ENCODE measurements around the gene SBDS.
"Not testable (repeated sequence)": the region's sequence is repeated elsewhere in the genome, so short reads cannot be mapped to it uniquely, and the experiment has no call there.

Gene SBDS

DNA sequence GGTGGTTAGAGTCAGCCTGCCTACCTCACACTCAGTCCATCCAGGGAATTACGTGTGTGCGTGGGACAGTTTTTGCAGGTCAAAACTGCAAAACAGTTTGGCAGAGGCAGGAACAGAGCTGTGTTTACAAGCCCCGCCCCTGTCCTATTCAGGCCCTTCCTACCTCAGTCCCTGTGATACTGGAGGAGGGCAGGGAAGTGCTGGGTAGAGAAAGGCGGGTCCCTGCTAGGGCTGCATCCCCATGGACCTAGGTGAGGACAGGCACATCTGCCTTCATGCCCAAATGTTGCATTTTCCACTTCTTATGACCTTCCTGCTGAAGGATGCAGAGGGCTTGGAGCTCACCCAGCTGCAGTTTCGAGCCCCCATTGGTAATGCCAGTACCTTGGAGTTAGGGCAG lies 25.1 kb downstream of the SBDS start:
- Histone ChIP-seq H3K4me3 (ENCODE audit: low read depth, low read length) (no peak overlapping the region), H3K27me3 (ENCODE audit: control insufficient read depth, insufficient read depth, low read length) (no peaks in the 10 kb centered on the region), H3K9me3 (ENCODE audit: control insufficient read depth, low read length) (no peaks in the 10 kb centered on the region), H3K79me2 (no peaks in the 10 kb centered on the region), H3K4me1 (no peaks in the 10 kb centered on the region), H3K9ac (no peak overlapping the region), H3K36me3 (ENCODE audit: control insufficient read depth, insufficient read depth, low read length) (no peaks in the 10 kb centered on the region), H3K4me2 (ENCODE audit: low read length) (no peak overlapping the region), H3K27ac (no peak overlapping the region), H2AFZ (no peak overlapping the region)
- TF ChIP-seq, protein P1, sequence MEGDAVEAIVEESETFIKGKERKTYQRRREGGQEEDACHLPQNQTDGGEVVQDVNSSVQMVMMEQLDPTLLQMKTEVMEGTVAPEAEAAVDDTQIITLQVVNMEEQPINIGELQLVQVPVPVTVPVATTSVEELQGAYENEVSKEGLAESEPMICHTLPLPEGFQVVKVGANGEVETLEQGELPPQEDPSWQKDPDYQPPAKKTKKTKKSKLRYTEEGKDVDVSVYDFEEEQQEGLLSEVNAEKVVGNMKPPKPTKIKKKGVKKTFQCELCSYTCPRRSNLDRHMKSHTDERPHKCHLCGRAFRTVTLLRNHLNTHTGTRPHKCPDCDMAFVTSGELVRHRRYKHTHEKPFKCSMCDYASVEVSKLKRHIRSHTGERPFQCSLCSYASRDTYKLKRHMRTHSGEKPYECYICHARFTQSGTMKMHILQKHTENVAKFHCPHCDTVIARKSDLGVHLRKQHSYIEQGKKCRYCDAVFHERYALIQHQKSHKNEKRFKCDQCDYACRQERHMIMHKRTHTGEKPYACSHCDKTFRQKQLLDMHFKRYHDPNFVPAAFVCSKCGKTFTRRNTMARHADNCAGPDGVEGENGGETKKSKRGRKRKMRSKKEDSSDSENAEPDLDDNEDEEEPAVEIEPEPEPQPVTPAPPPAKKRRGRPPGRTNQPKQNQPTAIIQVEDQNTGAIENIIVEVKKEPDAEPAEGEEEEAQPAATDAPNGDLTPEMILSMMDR (IDR thresholded peaks at IDR 0.05): no peak

DNA sequence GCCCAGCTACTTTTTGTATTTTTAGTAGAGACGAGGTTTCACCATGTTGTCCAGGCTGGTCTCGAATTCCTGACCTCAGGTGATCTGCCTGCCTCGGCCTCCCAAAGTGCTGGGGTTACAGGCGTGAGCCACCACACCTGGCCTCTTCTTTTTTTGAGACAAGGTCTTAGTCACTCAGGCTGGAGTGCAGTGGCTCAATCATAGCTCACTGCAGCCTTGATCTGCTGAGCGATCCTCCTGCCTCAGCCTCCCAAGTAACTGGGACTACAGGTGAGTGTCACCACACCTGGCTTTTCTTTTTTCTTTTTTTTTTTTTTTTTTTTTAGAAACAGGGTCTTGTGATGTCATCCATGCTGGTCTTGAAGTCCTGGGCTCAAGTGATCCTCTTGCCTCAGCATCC lies 26.4 kb downstream of the SBDS start:
- not testable (repeated sequence) for H2AFZ ChIP-seq; H3K4me3 ChIP-seq (ENCODE audit: low read depth, low read length); H3K4me1 ChIP-seq; H3K9ac ChIP-seq; H3K4me2 ChIP-seq (ENCODE audit: low read length); H3K27me3 ChIP-seq (ENCODE audit: control insufficient read depth, insufficient read depth, low read length); H3K79me2 ChIP-seq; H3K36me3 ChIP-seq (ENCODE audit: control insufficient read depth, insufficient read depth, low read length); H3K27ac ChIP-seq; H3K9me3 ChIP-seq (ENCODE audit: control insufficient read depth, low read length)

DNA sequence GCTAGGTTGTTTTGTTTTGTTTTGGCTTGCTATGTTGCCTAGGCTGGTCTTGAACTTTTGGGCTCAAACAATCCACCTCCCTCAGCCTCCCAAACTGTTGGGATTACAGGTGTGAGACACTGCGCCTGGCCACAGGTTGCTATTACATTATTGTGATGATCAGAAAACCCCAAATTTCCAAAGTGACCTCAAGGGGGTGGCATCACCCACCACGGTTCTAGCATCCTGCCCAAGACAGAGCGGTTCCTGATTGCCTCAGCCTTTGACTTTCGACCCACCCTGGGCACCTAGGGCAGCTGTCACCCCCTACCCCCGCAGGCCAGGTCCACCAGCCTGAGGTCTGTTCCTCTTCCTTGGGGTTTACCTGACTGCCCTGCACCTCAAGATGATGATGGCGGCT lies 28.4 kb downstream of the SBDS start:
- H3K4me3 ChIP-seq (ENCODE audit: low read depth, low read length): no peak overlapping the region
- TF ChIP-seq, protein P1 (IDR thresholded peaks at IDR 0.05): no peak
- no peaks in the 10 kb centered on the region for H3K36me3 ChIP-seq (ENCODE audit: control insufficient read depth, insufficient read depth, low read length)

DNA sequence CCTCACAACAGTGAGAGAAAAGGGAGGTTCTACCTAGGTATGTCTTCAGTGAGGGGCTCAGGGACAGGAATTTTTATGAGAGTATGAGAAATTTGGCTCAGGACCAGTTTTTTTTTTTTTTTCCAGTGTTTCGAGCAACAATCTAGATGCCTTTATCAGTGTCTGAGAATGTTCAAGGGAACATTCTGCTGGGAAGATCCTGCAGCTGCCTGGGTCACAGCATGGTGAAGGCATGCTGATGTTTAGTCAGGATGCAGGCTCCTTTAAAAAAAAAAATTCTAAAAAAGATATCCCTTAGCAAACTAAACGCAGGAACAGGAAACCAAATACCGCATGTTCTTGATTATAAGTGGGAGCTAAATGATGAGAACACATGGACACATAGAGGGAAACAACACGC lies 31.0 kb downstream of the SBDS start:
- Histone ChIP-seq H3K4me2 (ENCODE audit: low read length) (no peak overlapping the region), H3K4me3 (ENCODE audit: low read depth, low read length) (no peak overlapping the region), H2AFZ (no peak overlapping the region), H3K9me3 (ENCODE audit: control insufficient read depth, low read length) (no peaks in the 10 kb centered on the region), H3K9ac (no peak overlapping the region), H3K36me3 (ENCODE audit: control insufficient read depth, insufficient read depth, low read length) (no peaks in the 10 kb centered on the region), H3K27ac (no peak overlapping the region), H3K4me1 (no peaks in the 10 kb centered on the region), H3K79me2 (no peaks in the 10 kb centered on the region), H3K27me3 (ENCODE audit: control insufficient read depth, insufficient read depth, low read length) (no peaks in the 10 kb centered on the region)
- TF ChIP-seq, protein P1 (IDR thresholded peaks at IDR 0.05): no peak

More for the DNA sequence above, 28.4 kb downstream of the SBDS start:
- no peak overlapping the region for H2AFZ ChIP-seq
- H3K4me2 ChIP-seq (ENCODE audit: low read length): no peak overlapping the region
- no peaks in the 10 kb centered on the region for H3K27me3 ChIP-seq (ENCODE audit: control insufficient read depth, insufficient read depth, low read length)
- H3K79me2 ChIP-seq: no peaks in the 10 kb centered on the region
- no peaks in the 10 kb centered on the region for H3K4me1 ChIP-seq
- no peak overlapping the region for H3K9ac ChIP-seq
- H3K27ac ChIP-seq: no peak overlapping the region
- H3K9me3 ChIP-seq (ENCODE audit: control insufficient read depth, low read length): no peaks in the 10 kb centered on the region

DNA sequence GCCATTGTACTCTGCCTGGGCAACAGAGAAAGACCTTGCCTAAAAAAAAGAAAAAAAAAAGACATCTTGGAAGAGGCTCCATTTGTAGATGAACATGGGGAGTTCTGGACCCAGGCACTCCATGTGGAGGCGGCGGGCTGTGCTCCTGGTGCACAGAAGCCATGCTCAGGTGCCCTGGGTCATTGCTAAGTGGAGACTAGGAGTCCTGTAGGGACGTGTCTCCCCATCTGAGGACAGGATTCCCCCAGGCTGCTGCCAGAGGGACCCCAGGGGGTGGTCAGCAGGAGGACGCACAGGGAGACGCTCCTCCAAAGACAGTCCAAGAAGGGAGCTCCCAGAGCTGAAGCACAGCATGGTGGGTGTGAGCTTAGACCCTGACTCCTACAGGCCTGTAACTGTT lies 34.3 kb downstream of the SBDS start:
- H3K36me3 ChIP-seq (ENCODE audit: control insufficient read depth, insufficient read depth, low read length): no peaks in the 10 kb centered on the region
- no peak overlapping the region for H3K4me2 ChIP-seq (ENCODE audit: low read length)

More for the DNA sequence above, 34.3 kb downstream of the SBDS start:
- Histone ChIP-seq H3K79me2 (no peaks in the 10 kb centered on the region), H3K27ac (no peak overlapping the region), H3K4me3 (ENCODE audit: low read depth, low read length) (no peak overlapping the region), H3K27me3 (ENCODE audit: control insufficient read depth, insufficient read depth, low read length) (no peaks in the 10 kb centered on the region), H3K9me3 (ENCODE audit: control insufficient read depth, low read length) (no peaks in the 10 kb centered on the region), H3K4me1 (no peaks in the 10 kb centered on the region), H2AFZ (no peak overlapping the region), H3K9ac (no peak overlapping the region)
- TF ChIP-seq, protein P1 (IDR thresholded peaks at IDR 0.05): no peak
